ENCODE results near the gene FIGNL1.

Gene FIGNL1

DNA sequence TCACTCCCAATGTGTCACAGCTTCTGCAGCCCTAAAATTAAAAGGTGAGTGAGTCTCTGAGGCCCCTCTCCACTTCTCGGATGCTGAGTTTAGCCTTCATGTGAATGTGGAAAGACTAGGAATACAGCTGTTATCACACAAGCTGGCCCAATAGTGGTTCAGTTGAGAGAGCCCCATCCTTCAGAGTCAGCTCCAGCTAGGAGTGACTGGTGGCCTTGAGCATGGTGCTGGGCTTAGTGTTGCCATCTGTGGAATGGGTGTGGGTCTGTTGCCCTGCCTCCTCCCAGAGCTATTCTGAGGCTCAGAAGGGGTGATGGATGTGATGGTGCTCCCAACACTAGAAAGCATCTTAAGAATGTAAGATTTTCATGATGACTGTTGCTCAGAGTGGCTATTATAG, 55.8 kb downstream of the FIGNL1 start:
- no peak for FAIRE-seq
